ENCODE measurements around the gene MYL11.
A peak's percentile ranks its signal among the peaks of the same experiment; 100 is the strongest.

MYL11 gene

GRCh38 chr16:30414159-30414558 lies 39.6 kb downstream of the MYL11 start:
- Mint-ChIP-seq H3K36me3 (ENCODE audit: low read depth) (peaks cover 30% of the 10 kb centered on the region), H3K4me1 (peaks cover 11% of the 10 kb centered on the region), H3K9me3 (no peaks in the 10 kb centered on the region), H3K27me3 (ENCODE audit: low read depth) (peaks cover 3% of the 10 kb centered on the region), H3K27ac (peak overlapping the region in 1 of 3 experiments; percentile 41), H3K4me3 (no peak overlapping the region)
- TF ChIP-seq, protein P1, sequence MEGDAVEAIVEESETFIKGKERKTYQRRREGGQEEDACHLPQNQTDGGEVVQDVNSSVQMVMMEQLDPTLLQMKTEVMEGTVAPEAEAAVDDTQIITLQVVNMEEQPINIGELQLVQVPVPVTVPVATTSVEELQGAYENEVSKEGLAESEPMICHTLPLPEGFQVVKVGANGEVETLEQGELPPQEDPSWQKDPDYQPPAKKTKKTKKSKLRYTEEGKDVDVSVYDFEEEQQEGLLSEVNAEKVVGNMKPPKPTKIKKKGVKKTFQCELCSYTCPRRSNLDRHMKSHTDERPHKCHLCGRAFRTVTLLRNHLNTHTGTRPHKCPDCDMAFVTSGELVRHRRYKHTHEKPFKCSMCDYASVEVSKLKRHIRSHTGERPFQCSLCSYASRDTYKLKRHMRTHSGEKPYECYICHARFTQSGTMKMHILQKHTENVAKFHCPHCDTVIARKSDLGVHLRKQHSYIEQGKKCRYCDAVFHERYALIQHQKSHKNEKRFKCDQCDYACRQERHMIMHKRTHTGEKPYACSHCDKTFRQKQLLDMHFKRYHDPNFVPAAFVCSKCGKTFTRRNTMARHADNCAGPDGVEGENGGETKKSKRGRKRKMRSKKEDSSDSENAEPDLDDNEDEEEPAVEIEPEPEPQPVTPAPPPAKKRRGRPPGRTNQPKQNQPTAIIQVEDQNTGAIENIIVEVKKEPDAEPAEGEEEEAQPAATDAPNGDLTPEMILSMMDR (IDR thresholded peaks at IDR 0.05; ENCODE audit: unreplicated experiment in 3 of 3), result no peak

- Mint-ChIP-seq H3K27ac (peak overlapping the region in 1 of 3 experiments; percentile 19), H3K27me3 (ENCODE audit: low read depth) (peaks cover 3% of the 10 kb centered on the region), H3K9me3 (no peaks in the 10 kb centered on the region), H3K4me1 (peaks cover 4% of the 10 kb centered on the region), H3K36me3 (ENCODE audit: low read depth) (peaks cover 35% of the 10 kb centered on the region), H3K4me3 (peak overlapping the region in 1 of 3 experiments; percentile 4)
- TF ChIP-seq, protein P1 (IDR thresholded peaks at IDR 0.05; ENCODE audit: unreplicated experiment in 3 of 3), result no peak
Measured at GRCh38 chr16:30416047-30416603, 41.5 kb downstream of the MYL11 start.

DNA sequence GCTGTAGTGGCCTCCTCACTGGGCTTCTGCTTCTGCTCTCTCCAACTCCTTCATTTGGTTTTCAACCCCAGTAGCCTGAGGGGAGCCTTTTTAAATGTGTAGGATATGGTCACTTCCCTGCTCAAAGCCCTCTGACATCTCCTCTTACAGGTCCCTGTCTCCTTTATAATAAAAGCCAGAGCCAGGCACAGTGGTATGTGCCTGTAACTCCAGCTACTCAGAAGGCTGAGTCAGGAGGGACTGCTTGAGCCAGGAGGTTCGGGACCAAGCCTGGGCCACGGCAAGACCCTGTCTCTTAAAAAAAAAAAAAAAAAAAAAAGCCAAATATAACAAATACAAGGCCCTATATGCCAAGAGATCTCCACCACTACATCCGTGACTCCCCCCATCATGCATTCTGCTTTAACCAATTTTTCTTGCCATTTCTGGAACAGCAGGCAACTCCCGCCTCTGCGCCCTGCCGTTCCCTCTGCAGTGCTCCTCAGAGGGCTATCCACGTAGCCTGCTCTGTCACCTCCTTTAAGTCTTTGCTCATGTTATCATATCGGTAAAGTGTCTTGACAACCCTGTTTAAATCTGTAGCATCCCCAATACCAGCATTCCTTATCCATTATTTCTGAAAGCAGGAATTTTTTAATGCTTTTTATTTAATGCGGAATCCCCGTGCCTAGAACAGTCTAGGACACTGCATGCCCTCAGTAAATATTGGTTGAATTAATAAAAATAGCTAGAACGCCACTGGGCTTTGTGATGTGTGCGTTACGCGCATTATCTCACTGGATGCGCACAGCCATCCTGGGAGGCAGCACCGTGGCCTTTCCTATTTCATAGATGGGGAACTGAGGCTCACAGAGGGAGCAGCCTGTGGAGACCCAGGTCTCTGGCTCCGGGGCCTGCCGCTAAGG lies 42.3 kb downstream of the MYL11 start:
- Mint-ChIP-seq H3K9me3 (no peaks in the 10 kb centered on the region), H3K36me3 (ENCODE audit: low read depth) (peaks cover 39% of the 10 kb centered on the region), H3K27me3 (ENCODE audit: low read depth) (peaks cover 3% of the 10 kb centered on the region), H3K4me3 (peak overlapping the region; percentile 13 to 20 (median 17)), H3K4me1 (peaks cover 4% of the 10 kb centered on the region), H3K27ac (no peak overlapping the region)
- TF ChIP-seq, protein P1 (IDR thresholded peaks at IDR 0.05; ENCODE audit: unreplicated experiment in 3 of 3), result no peak

- H3K4me3 Mint-ChIP-seq, result peak overlapping the region; percentile 44 to 78 (median 69)
- H3K27ac Mint-ChIP-seq, result no peak overlapping the region
- H3K27me3 Mint-ChIP-seq (ENCODE audit: low read depth), result peaks cover 3% of the 10 kb centered on the region
- H3K9me3 Mint-ChIP-seq, result no peaks in the 10 kb centered on the region
- H3K36me3 Mint-ChIP-seq (ENCODE audit: low read depth), result peaks cover 39% of the 10 kb centered on the region
- TF ChIP-seq, protein P1 (IDR thresholded peaks at IDR 0.05; ENCODE audit: unreplicated experiment in 3 of 3), result peak in 1 of 3 experiments; percentile 30
- no peaks in the 10 kb centered on the region for H3K4me1 Mint-ChIP-seq
Measured at GRCh38 chr16:30417529-30418349, 43.1 kb downstream of the MYL11 start.

DNA sequence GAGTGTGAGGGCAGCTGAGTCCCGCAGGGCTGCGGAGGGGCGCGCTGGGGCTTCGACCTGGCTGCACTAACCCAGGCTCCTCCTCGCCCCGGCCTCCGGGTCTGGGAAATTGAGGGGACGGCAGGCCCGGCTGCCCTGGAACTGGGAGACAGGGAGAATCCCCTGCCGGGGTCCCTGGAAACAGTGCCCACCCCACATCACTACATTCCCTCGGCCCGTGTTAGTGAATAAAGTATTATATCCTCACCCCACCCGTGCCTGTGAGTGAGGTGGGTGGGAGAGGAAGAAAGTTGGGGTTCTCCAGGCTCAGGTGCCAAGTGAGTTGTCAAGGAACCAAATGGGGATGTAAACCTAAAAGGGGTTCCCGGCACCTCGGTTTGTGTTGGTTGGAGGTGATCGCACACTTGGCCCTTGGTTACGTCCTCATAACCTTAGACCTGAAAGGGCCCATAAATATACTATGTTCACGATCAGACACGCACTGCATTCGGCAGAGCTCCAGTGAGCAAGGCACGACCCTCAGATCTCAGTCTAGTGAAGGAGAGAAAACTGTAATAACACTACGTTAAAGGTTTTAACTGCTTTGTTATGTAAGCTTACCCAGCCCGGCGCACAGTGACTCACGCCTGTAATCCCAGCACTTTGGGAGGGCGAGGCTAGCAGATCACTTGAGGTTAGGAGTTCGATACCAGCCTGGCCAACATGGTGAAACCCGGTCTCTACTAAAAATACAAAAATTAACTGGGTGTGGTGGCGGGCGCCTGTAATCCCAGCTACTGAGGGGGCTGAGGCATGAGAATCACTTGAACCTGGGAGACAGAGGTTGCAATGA lies 44.0 kb downstream of the MYL11 start:
- Mint-ChIP-seq H3K4me3 (peak overlapping the region; percentile 69 to 78 (median 78)), H3K9me3 (no peaks in the 10 kb centered on the region), H3K27me3 (ENCODE audit: low read depth) (peaks cover 3% of the 10 kb centered on the region), H3K27ac (no peak overlapping the region), H3K4me1 (no peaks in the 10 kb centered on the region), H3K36me3 (ENCODE audit: low read depth) (peaks cover 40% of the 10 kb centered on the region)
- TF ChIP-seq, protein P1 (IDR thresholded peaks at IDR 0.05; ENCODE audit: unreplicated experiment in 3 of 3), result no peak

All from nephron (organoid).